ENCODE data around the gene NUP93.

DNA sequence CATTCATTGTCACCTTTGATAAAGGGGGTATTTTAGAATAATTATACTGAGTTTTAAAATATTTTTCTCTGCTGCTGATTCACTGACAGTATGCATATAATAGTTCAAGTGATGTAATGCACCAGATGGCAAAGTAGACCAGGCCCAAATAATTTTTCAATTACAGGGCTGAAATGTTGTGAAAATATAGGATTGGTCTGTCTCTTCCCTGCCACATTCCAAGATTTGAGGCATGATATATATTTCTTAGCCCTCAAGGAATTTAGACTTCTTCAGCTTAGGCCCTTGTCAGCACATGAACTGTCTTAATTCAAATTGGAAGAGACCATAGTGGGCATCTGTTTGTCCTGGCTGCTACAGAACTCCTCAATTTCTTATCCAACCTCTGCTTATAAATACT is 95.9 kb downstream of the NUP93 start:
- TF ChIP-seq RXRA (IDR thresholded peaks at IDR 0.05; ENCODE audit: borderline replicate concordance, low read depth), result no peak
- TF ChIP-seq, protein P1, sequence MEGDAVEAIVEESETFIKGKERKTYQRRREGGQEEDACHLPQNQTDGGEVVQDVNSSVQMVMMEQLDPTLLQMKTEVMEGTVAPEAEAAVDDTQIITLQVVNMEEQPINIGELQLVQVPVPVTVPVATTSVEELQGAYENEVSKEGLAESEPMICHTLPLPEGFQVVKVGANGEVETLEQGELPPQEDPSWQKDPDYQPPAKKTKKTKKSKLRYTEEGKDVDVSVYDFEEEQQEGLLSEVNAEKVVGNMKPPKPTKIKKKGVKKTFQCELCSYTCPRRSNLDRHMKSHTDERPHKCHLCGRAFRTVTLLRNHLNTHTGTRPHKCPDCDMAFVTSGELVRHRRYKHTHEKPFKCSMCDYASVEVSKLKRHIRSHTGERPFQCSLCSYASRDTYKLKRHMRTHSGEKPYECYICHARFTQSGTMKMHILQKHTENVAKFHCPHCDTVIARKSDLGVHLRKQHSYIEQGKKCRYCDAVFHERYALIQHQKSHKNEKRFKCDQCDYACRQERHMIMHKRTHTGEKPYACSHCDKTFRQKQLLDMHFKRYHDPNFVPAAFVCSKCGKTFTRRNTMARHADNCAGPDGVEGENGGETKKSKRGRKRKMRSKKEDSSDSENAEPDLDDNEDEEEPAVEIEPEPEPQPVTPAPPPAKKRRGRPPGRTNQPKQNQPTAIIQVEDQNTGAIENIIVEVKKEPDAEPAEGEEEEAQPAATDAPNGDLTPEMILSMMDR (IDR thresholded peaks at IDR 0.05), result no peak
- no peak for TF ChIP-seq ELF1 (IDR thresholded peaks at IDR 0.05)
- TF ChIP-seq, protein P2, sequence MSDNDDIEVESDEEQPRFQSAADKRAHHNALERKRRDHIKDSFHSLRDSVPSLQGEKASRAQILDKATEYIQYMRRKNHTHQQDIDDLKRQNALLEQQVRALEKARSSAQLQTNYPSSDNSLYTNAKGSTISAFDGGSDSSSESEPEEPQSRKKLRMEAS (IDR thresholded peaks at IDR 0.05; ENCODE audit: low read depth), result no peak
- TF ChIP-seq EP300 (IDR thresholded peaks at IDR 0.05; ENCODE audit: borderline replicate concordance in 1 of 2, low read depth in 1 of 2, low read length in 1 of 2), result no peak
- TF ChIP-seq RFX5 (IDR thresholded peaks at IDR 0.05; ENCODE audit: low read length), result no peak
- no peak for TF ChIP-seq EZH2phosphoT487 (IDR thresholded peaks at IDR 0.05; ENCODE audit: borderline replicate concordance, low read depth)
- TF ChIP-seq, protein P3, sequence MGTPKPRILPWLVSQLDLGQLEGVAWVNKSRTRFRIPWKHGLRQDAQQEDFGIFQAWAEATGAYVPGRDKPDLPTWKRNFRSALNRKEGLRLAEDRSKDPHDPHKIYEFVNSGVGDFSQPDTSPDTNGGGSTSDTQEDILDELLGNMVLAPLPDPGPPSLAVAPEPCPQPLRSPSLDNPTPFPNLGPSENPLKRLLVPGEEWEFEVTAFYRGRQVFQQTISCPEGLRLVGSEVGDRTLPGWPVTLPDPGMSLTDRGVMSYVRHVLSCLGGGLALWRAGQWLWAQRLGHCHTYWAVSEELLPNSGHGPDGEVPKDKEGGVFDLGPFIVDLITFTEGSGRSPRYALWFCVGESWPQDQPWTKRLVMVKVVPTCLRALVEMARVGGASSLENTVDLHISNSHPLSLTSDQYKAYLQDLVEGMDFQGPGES (IDR thresholded peaks at IDR 0.05; ENCODE audit: low read depth, low read length), result no peak
